GM19023 (cell line): ENCODE results near the gene IPO11.

Source experiments
- ATAC-seq: cut with Tn5 transposase; IDR thresholded peaks from one replicate; pipeline ENCODE4 v1.9.1; 2021; ENCODE audit warnings: mild to moderate bottlenecking, moderate library complexity; ENCODE audit not compliant: unreplicated experiment

The IPO11 gene

GRCh38 chr5:62432621-62433064, 20.1 kb downstream of the IPO11 start:
- ATAC-seq, result no peak

DNA sequence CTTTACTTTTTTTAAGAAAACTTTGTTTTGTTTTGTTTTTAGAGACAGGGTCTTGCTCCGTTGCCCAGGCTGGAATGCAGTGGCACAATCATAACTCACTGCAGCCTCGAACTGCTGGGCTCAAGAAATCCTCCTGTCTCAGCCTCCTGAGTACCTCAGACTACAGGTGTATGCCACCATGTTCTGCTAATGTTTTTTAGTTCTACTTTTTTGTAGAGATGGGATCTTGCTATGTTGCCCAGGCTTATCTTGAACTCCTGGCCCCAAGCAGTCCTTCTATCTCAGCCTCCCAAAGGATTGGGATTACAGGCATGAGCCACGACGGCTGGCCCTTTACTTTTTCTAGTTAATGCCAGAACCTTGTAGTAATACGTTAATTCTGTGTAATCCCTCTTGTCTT, 36.0 kb downstream of the IPO11 start:
- no peak for ATAC-seq

GRCh38 chr5:62450259-62450658, 37.7 kb downstream of the IPO11 start:
- no peak for ATAC-seq

DNA sequence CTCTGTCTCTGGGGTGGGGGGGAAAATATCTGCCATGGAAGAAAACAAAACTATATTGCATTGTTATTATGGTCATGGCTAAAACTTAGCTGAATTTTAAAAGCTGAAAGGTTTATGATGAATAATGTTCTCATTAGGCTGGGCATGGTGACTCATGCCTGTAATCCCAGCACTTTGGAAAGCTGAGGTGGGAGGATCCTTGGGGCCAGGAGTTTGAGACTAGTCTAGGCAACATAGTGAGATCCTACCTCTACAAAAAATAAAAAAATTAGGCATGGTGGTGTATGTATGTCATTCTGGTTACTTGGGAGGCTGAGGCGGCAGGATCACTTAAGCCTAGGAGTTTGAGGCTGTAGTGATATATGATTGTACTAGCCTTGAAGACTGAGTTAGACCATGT, 44.5 kb downstream of the IPO11 start:
- ATAC-seq, result no peak

DNA sequence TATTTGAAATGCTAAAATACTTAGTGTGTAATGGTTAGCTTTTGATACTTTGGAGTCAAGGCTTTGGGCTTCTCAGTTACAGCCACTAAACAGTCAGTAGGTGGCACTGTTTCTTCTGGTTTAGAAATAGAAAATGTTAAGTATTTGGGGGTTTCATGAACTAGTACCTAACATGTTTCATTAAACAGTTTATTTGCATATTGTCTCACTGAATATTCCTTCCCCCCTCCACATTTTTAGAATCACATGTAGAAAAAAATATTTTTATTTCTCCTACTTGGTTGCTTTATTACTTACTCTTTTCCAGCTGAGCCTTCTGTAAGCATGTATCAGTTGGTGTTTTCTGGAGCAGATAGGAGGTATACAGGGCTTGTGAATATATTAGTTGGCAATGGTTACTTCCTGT, 48.0 kb downstream of the IPO11 start:
- ATAC-seq, result peak; percentile 82

DNA sequence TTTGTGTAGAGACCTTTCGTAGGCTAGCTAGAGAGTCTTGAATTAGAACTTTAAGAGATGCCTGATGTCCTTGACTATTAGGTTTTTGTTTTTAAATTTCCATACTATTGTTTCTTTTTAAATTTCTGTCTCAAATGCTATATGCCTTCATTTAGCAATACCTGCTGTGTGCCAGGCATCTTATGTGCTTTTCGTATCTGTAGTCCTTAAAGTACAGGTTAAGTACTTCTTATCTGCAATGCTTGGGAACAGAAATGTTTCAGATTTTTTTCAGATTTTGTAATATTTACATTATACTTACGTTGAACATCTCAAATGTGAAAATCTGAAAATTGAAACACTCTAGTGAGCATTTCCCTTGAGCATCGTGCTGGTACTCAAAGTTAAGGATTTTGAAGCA, 49.0 kb downstream of the IPO11 start:
- ATAC-seq, result no peak

DNA sequence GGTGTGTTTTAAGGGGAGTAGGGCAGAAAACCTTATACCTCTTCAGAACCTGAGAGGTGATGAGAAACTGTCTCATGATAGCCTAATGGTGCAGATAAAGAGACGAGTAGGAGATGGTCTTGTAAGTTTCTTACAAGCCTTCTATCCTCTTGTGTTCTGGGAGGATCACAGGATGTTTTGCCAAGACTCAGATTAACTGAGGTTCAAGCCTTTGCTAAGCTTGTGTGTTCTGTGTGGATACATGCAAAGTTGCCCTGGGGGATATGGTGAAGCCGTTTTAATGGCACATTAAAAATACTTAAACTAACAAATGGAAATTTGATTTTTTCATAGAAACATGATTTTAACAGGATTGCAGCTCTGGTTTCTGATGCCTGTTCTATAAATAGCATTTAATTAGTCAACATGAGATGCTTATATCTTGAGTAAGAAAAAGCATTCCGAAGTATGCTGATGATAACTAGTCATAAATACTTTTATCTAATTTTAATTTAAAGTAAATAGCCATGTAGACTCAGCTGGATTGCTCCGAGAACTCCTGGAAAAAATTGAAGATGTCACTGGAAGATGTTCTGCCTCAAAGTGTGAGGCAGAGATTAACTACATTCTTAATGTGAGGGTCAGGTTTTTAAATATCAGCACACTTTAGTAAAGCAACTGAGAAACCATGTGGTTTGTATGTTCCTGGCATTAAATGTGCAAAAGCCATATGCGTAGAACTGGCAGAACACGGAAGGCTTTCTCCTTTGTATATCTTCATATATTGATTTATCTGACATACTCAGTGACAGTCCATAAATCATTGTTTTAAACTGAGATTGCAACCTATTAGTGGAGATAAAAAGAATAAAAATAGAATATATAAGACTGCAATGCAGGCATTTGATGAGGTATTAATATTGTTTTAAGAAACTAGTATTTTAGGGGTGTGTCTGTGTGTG, 53.7 kb downstream of the IPO11 start:
- ATAC-seq, result no peak

DNA sequence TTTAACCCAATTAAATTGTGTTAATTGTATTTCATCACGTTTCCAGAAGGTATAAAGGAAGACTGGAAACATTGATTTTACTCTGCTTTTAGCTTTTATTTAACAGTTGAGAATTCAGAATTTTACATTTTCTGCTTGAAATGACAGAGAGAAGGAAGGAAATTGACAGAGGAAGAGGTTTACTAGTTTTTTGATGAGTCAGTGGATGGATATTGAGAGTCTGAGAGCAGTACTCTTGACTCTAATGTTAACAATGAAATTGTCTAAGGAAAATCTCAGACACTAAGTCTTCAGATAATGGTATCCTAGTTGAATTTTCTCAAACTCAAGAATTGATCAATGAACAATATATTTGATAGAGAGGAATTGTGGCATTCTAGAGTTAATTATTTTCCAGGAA, 60.6 kb downstream of the IPO11 start:
- no peak for ATAC-seq

- no peak for ATAC-seq
Measured at GRCh38 chr5:62475072-62475471, 62.5 kb downstream of the IPO11 start.

DNA sequence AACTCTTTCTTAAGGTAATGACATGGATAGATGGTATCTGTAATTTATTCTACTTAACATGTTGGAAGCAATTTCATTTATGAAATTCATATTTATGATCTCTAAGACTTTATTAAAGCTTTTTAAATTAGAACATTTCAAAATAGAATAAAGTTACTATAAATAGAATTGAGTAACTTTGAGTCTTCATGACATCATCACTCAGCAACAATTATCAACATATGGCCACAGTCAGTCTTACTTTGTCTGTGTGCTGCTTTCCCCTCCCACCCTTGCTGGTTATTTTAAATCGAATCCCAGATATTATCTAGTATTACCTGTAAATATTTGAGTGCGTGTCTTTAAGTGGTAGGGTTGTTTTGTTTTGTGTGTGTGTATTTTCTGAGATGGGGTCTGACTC, 65.2 kb downstream of the IPO11 start:
- no peak for ATAC-seq

DNA sequence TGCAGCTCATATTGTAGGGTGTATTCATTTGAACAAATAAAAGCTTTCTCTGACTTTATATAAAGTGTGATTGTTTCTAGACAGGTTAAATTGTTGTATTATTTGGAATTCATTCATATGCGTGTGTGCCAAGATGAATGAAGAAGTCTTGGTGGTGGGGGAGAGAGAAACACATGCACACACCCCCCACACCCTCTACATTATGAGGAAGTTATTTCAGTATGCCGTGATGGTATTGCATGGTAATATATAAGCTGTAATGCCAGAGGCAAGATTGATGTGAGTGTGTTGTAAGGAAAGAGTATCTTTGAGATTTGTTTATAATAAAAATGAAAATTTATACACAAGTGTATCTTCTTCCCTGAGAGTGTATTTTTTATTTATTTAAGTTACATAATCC, 71.0 kb downstream of the IPO11 start:
- ATAC-seq, result no peak

DNA sequence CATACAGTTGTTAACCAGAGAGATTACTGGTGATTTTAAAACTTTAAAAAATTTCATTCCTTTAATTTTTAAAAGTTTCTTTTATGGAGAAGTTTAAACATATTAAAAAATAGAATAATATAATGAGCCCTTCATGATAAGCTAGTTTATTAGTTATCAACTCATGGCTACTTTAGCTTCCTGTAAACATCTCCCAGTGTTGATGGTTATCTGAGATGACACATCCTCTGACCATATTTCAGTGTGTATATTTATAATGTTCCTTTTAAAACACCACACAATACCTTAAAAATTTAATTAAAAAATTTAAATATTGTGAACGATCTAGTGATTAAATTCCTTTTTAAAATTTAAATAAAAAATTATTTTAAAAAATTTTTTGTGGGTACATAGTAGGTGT, 74.1 kb downstream of the IPO11 start:
- ATAC-seq, result no peak

- ATAC-seq, result no peak
Measured at GRCh38 chr5:62488531-62488930, 76.0 kb downstream of the IPO11 start.

GRCh38 chr5:62489471-62489870, 76.9 kb downstream of the IPO11 start:
- no peak for ATAC-seq

DNA sequence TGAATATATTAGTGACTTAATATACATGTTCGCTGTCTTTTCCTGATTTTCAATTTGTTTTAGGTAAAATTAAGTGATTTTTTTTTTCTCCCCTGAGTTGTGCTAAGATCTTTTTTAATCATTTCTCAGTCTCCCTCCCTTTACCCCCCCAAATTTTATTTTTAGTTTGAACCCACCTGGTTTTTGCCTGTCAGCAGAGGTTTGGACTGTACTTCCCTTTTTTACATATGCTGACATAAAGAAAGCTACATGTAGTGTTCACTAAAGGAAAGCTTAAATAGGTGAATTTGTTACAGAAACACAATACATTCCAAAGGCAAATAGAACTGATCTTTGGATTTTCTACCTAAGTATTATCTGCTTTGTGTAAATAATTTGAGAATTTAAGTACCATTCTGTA, 82.2 kb downstream of the IPO11 start:
- no peak for ATAC-seq

GRCh38 chr5:62496876-62497275, 84.3 kb downstream of the IPO11 start:
- no peak for ATAC-seq

GRCh38 chr5:62498961-62499360, 86.4 kb downstream of the IPO11 start:
- ATAC-seq, result no peak

DNA sequence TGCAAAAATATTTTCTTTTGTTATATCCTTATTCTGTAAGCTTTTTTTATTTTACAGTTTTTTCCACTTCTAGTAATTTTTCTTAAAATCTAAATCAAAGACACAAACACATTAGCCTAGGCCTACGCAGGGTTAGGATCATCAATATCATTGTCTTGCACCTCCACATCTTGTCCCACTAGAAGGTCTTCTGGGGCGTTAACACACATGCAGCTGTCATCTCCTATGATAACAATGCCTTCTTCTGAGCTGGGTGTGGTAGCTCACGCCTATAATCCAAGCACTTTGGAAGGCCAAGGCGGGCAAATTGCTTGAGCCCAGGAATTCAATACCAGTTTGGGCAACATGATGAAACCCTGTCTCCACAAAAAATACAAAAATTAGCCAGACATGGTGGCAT, 87.2 kb downstream of the IPO11 start:
- ATAC-seq, result no peak

- no peak for ATAC-seq
Measured at GRCh38 chr5:62502456-62503101, 90.0 kb downstream of the IPO11 start.

- ATAC-seq, result no peak
Measured at GRCh38 chr5:62504129-62504528, 91.6 kb downstream of the IPO11 start.

GRCh38 chr5:62506659-62507460, 94.3 kb downstream of the IPO11 start:
- no peak for ATAC-seq
